Liver (tissue), 9 donors: ENCODE data around the gene RPS14. TPM values are rescaled to one million over a fixed set of nuclear protein-coding genes. Genes with fewer than 3 reads are reported as not detected.

Source experiments
- DNase-seq: peaks from one replicate; pipeline ENCODE4 v3.0.0-alpha.2; 2017; ENCODE audit warnings: low spot score
- H3K27ac ChIP-seq, 2 donors: one replicate each; pipeline ENCODE4 v1.7.0; 2013; ENCODE audit warnings: inconsistent platforms in 2 of 2, low read length in 2 of 2, control low read depth in 1 of 2, low read depth in 1 of 2, mild to moderate bottlenecking in 1 of 2
- H3K27me3 ChIP-seq, 4 donors: one replicate each; pipeline versions ENCODE4 v1.6.1 to v1.7.0; 2013; ENCODE audit warnings: low read length in 3 of 4, inconsistent platforms in 1 of 4, mild to moderate bottlenecking in 1 of 4, moderate library complexity in 1 of 4; ENCODE audit not compliant: control insufficient read depth in 4 of 4, insufficient read depth in 4 of 4
- H3K36me3 ChIP-seq, 4 donors: one replicate each; pipeline versions ENCODE4 v1.6.1 to v1.7.0; 2013; ENCODE audit warnings: low read length in 3 of 4, mild to moderate bottlenecking in 3 of 4, low read depth in 1 of 4, moderate library complexity in 1 of 4; ENCODE audit not compliant: control insufficient read depth in 4 of 4, insufficient read depth in 3 of 4
- H3K4me1 ChIP-seq, 4 donors: one replicate each; pipeline versions ENCODE4 v1.6.1 to v1.7.0; 2013; ENCODE audit warnings: low read length in 3 of 4, mild to moderate bottlenecking in 3 of 4, moderate library complexity in 1 of 4; ENCODE audit not compliant: control insufficient read depth in 4 of 4, insufficient read depth in 4 of 4
- H3K4me3 ChIP-seq, 3 donors: one replicate each; pipeline versions ENCODE4 v1.6.1 to v1.7.0; 2013; ENCODE audit warnings: low read length in 3 of 3, control low read depth in 1 of 3, low read depth in 1 of 3, mild to moderate bottlenecking in 1 of 3
- H3K9ac ChIP-seq, 2 donors: one replicate each; pipeline ENCODE4 v1.7.0; 2013; ENCODE audit warnings: low read length in 2 of 2, mild to moderate bottlenecking in 2 of 2, moderate library complexity in 2 of 2, control low read depth in 1 of 2, low read depth in 1 of 2
- H3K9me3 ChIP-seq, 4 donors: one replicate each; pipeline versions ENCODE4 v1.6.1 to v1.7.0; 2013; ENCODE audit warnings: low read length in 3 of 4; ENCODE audit not compliant: control insufficient read depth in 4 of 4
- EGR1 ChIP-seq, 2 donors: IDR thresholded peaks; 2 replicates each; pipeline ENCODE4 v1.6.1; 2016 to 2018; ENCODE audit warnings: antibody characterized with exemption in 2 of 2, low read depth in 2 of 2
- FOXA1 ChIP-seq: IDR thresholded peaks from 2 replicates; pipeline ENCODE4 v1.6.1; 2016; ENCODE audit warnings: antibody characterized with exemption
- FOXA2 ChIP-seq: IDR thresholded peaks from 2 replicates; pipeline ENCODE4 v1.6.1; 2016; ENCODE audit warnings: antibody characterized with exemption
- GABPA ChIP-seq, 2 donors: IDR thresholded peaks in 1 of 2; conservative IDR thresholded peaks in 1 of 2; 2 replicates each; pipeline ENCODE4 v1.6.1; 2016; ENCODE audit warnings: antibody characterized with exemption in 2 of 2, mild to moderate bottlenecking in 1 of 2, moderate library complexity in 1 of 2
- HNF4A ChIP-seq, 2 donors: conservative IDR thresholded peaks; 2 replicates each; pipeline ENCODE4 v1.6.1; 2016; ENCODE audit warnings: antibody characterized with exemption in 2 of 2, mild to moderate bottlenecking in 2 of 2
- HNF4G ChIP-seq: IDR thresholded peaks from 2 replicates; pipeline ENCODE4 v1.6.1; 2016; ENCODE audit warnings: antibody characterized with exemption
- JUND ChIP-seq, 2 donors: IDR thresholded peaks; 2 replicates each; pipeline ENCODE4 v1.6.1; 2016; ENCODE audit warnings: antibody characterized with exemption in 2 of 2
- NR2F2 ChIP-seq: IDR thresholded peaks from 2 replicates; pipeline ENCODE4 v1.6.1; 2016; ENCODE audit warnings: antibody characterized with exemption
- RAD21 ChIP-seq, 2 donors: IDR thresholded peaks; 2 replicates each; pipeline ENCODE4 v1.6.1; 2016; ENCODE audit warnings: antibody characterized with exemption in 2 of 2, mild to moderate bottlenecking in 2 of 2
- RXRA ChIP-seq, 2 donors: IDR thresholded peaks; 2 replicates each; pipeline ENCODE4 v1.6.1; 2017 to 2018; ENCODE audit warnings: antibody characterized with exemption in 2 of 2, mild to moderate bottlenecking in 1 of 2
- SP1 ChIP-seq: IDR thresholded peaks from 2 replicates; pipeline ENCODE4 v1.6.1; 2018; ENCODE audit warnings: antibody characterized with exemption, mild to moderate bottlenecking
- TAF1 ChIP-seq: conservative IDR thresholded peaks from 2 replicates; pipeline ENCODE4 v1.6.1; 2016; ENCODE audit warnings: antibody characterized with exemption, mild to moderate bottlenecking
- YY1 ChIP-seq: IDR thresholded peaks from 2 replicates; pipeline ENCODE4 v1.6.1; 2016; ENCODE audit warnings: antibody characterized with exemption, mild to moderate bottlenecking
- WGBS: extraction: QIAGEN DNeasy Blood & Tissue Kit; methylation state at CpG from one replicate; pipeline ENCODE4 v1.1.7; 2013; 5-methylcytosine and 5-hydroxymethylcytosine counted together
- polyA plus RNA-seq, 2 donors: library from polyadenylated mRNA; stranded (reverse) in 1 of 2; unstranded in 1 of 2; fragments of 200-250 nt in 1 of 2; fragments of >200 nt in 1 of 2; fragmentation: Nextera tagmentation in 1 of 2; extraction: Ambion mirVana in 1 of 2; gene quantifications; one replicate each; pipeline versions ENCODE4 v1.2.1 to v1.2.3, GENCODE V29; 2013 to 2015
- total RNA-seq, 2 donors: library from RNA; depleted of rRNA; stranded (reverse); fragments of >200 nt; gene quantifications; one replicate each; pipeline ENCODE4 v1.2.3, GENCODE V29; 2014
- TF ChIP-seq, protein P1 (sequence below): IDR thresholded peaks from 2 replicates; pipeline ENCODE4 v1.6.1; 2016; ENCODE audit warnings: antibody characterized with exemption
- TF ChIP-seq, protein P2 (sequence below): IDR thresholded peaks from 2 replicates; pipeline ENCODE4 v1.6.1; 2016; ENCODE audit warnings: antibody characterized with exemption
- TF ChIP-seq, protein P3 (sequence below): IDR thresholded peaks from 2 replicates; pipeline ENCODE4 v1.6.1; 2016; ENCODE audit warnings: antibody characterized with exemption
- TF ChIP-seq, protein P4 (sequence below): fragments of 150-350 bp; IDR thresholded peaks from 2 replicates; pipeline ENCODE4 v1.5.1; 2017; ENCODE audit warnings: improper control_type of control experiment, low read depth, low read length; ENCODE audit not compliant: missing input control
- TF ChIP-seq, protein P5 (sequence below): IDR thresholded peaks from 2 replicates; pipeline ENCODE4 v1.6.1; 2016; ENCODE audit warnings: antibody characterized with exemption, mild to moderate bottlenecking
- donor health status: healthy.
- donor health status: healthy.
- donor health status: healthy.
- donor health status: healthy.
- donor health status: healthy.

The RPS14 gene
- total and polyA plus RNA-seq, 4 donors, result 609 to 956 (median 885) TPM

DNA sequence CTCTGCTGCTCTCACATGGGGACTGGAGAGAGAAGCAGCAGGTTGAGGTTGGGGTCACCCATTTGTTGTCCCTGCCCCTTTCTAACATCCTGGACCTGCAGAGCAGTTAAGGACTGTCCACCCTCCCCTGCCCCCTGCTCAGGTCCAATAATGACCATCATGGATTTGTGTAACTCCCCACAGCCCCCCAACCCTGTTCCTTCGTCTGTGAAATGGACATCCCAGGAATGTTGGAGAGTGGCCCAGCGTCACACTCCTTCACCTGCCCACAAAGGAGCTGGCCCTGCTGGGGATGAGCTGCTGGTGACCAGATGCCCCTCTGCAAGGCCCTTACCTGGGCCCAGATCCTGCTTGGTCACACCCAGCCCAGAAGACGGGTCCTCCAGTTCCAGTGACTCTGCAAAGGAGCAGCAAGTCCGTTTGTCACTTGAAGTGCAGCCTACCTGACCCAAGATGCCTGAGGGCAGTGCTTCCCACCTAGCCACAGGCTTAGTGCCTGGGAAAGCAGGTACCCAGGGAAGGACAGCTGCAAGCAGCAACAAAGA lies 47.2 kb downstream of the RPS14 start:
- no peaks in the 10 kb centered on the region for H3K27me3 ChIP-seq
- H3K36me3 ChIP-seq, result peaks cover 0 to 37% (median 22%) of the 10 kb centered on the region in 4 donors
- TF ChIP-seq FOXA1 (no peak), GABPA (IDR thresholded peaks at IDR 0.05 in 1 of 2, conservative IDR thresholded peaks at IDR 0.05 in 1 of 2) (no peak), SP1 (no peak), RAD21 (IDR thresholded peaks at IDR 0.05) (no peak), NR2F2 (no peak), YY1 (no peak)
- TF ChIP-seq, protein P1, sequence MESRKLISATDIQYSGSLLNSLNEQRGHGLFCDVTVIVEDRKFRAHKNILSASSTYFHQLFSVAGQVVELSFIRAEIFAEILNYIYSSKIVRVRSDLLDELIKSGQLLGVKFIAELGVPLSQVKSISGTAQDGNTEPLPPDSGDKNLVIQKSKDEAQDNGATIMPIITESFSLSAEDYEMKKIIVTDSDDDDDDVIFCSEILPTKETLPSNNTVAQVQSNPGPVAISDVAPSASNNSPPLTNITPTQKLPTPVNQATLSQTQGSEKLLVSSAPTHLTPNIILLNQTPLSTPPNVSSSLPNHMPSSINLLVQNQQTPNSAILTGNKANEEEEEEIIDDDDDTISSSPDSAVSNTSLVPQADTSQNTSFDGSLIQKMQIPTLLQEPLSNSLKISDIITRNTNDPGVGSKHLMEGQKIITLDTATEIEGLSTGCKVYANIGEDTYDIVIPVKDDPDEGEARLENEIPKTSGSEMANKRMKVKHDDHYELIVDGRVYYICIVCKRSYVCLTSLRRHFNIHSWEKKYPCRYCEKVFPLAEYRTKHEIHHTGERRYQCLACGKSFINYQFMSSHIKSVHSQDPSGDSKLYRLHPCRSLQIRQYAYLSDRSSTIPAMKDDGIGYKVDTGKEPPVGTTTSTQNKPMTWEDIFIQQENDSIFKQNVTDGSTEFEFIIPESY, result no peak
- TF ChIP-seq, protein P2, sequence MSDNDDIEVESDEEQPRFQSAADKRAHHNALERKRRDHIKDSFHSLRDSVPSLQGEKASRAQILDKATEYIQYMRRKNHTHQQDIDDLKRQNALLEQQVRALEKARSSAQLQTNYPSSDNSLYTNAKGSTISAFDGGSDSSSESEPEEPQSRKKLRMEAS, result no peak
- TF ChIP-seq, protein P3, sequence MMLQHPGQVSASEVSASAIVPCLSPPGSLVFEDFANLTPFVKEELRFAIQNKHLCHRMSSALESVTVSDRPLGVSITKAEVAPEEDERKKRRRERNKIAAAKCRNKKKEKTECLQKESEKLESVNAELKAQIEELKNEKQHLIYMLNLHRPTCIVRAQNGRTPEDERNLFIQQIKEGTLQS, result no peak
- DNase-seq, result no peak
- H3K27ac ChIP-seq, result no peak overlapping the region
- H3K4me1 ChIP-seq, result peaks cover 0 to 2% (median 0%) of the 10 kb centered on the region in 4 donors
- no peak overlapping the region for H3K9ac ChIP-seq
- H3K4me3 ChIP-seq, result no peak overlapping the region
- WGBS, result 89% methylated on average over 4 of the region's 4 CpGs
- H3K9me3 ChIP-seq, result no peaks in the 10 kb centered on the region

DNA sequence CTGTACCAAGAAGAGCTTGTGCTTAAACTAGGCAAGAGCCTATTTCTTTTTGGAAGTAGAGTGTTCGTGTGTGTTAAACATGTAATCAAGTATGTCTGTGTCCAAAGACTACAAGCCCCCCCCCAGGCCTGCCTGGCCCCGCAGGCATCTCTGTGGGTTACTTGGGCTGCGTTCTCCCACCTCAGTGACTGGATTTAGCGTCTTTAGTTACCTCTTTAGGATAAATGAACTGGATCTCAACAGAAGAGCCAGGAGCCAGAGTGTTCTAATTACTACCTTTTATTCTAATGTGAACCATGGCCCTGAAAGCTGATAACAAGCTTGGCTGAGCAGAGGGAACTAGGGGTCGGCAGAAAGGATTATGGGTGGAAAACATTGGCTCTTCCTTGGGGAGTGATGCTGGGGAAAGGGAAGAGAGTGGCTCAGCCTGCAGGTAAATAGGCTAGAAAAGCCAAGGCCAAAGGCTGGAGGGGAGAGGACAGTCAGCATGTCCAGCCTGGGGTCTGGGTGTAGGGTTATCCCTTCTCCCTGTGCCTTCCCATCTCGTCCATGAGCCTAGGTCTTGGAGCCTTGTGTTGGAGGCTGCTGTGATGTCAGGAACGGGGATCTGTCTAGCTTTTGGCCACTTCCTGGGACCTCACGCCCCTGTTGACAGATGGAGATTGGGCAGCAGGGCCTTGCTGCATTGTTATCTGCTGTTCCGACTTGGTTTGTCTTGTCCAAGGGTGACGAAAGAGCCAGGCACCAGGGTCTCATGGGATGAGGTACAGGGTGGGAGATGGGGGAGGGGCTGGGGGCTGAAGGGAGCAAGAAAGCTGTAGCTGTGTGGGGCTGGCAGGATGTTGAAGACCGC lies 47.9 kb downstream of the RPS14 start:
- Histone ChIP-seq H3K4me1 (no peaks in the 10 kb centered on the region), H3K4me3 (no peak overlapping the region), H3K27me3 (no peaks in the 10 kb centered on the region), H3K9ac (no peak overlapping the region), H3K9me3 (no peaks in the 10 kb centered on the region), H3K36me3 (peaks cover 0 to 41% (median 22%) of the 10 kb centered on the region in 4 donors), H3K27ac (no peak overlapping the region)
- no peak for DNase-seq
- WGBS, result 87% methylated on average over 11 of the region's 11 CpGs
- TF ChIP-seq GABPA (IDR thresholded peaks at IDR 0.05 in 1 of 2, conservative IDR thresholded peaks at IDR 0.05 in 1 of 2), result no peak
- TF ChIP-seq JUND (IDR thresholded peaks at IDR 0.05), result no peak
- no peak for TF ChIP-seq HNF4A (conservative IDR thresholded peaks at IDR 0.05)
- TF ChIP-seq, protein P3, result no peak
- TF ChIP-seq HNF4G, result no peak
- no peak for TF ChIP-seq FOXA1
- TF ChIP-seq YY1, result no peak
- TF ChIP-seq NR2F2, result no peak
- TF ChIP-seq, protein P2, result no peak
- TF ChIP-seq, protein P4, sequence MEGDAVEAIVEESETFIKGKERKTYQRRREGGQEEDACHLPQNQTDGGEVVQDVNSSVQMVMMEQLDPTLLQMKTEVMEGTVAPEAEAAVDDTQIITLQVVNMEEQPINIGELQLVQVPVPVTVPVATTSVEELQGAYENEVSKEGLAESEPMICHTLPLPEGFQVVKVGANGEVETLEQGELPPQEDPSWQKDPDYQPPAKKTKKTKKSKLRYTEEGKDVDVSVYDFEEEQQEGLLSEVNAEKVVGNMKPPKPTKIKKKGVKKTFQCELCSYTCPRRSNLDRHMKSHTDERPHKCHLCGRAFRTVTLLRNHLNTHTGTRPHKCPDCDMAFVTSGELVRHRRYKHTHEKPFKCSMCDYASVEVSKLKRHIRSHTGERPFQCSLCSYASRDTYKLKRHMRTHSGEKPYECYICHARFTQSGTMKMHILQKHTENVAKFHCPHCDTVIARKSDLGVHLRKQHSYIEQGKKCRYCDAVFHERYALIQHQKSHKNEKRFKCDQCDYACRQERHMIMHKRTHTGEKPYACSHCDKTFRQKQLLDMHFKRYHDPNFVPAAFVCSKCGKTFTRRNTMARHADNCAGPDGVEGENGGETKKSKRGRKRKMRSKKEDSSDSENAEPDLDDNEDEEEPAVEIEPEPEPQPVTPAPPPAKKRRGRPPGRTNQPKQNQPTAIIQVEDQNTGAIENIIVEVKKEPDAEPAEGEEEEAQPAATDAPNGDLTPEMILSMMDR, result no peak
- no peak for TF ChIP-seq FOXA2
- no peak for TF ChIP-seq SP1
- TF ChIP-seq, protein P1, result no peak
- no peak for TF ChIP-seq EGR1 (IDR thresholded peaks at IDR 0.05; ENCODE audit: low read depth in 2 of 2)
- TF ChIP-seq TAF1, result no peak
- no peak for TF ChIP-seq RXRA (IDR thresholded peaks at IDR 0.05)
- TF ChIP-seq, protein P5, sequence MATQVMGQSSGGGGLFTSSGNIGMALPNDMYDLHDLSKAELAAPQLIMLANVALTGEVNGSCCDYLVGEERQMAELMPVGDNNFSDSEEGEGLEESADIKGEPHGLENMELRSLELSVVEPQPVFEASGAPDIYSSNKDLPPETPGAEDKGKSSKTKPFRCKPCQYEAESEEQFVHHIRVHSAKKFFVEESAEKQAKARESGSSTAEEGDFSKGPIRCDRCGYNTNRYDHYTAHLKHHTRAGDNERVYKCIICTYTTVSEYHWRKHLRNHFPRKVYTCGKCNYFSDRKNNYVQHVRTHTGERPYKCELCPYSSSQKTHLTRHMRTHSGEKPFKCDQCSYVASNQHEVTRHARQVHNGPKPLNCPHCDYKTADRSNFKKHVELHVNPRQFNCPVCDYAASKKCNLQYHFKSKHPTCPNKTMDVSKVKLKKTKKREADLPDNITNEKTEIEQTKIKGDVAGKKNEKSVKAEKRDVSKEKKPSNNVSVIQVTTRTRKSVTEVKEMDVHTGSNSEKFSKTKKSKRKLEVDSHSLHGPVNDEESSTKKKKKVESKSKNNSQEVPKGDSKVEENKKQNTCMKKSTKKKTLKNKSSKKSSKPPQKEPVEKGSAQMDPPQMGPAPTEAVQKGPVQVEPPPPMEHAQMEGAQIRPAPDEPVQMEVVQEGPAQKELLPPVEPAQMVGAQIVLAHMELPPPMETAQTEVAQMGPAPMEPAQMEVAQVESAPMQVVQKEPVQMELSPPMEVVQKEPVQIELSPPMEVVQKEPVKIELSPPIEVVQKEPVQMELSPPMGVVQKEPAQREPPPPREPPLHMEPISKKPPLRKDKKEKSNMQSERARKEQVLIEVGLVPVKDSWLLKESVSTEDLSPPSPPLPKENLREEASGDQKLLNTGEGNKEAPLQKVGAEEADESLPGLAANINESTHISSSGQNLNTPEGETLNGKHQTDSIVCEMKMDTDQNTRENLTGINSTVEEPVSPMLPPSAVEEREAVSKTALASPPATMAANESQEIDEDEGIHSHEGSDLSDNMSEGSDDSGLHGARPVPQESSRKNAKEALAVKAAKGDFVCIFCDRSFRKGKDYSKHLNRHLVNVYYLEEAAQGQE, result no peak
- no peak for TF ChIP-seq RAD21 (IDR thresholded peaks at IDR 0.05)
